Keratinocyte (primary cell): ENCODE results near the gene SIM2.

Experiments used
- EZH2 ChIP-seq: IDR thresholded peaks from one replicate; pipeline ENCODE4 v1.6.1; 2012; ENCODE audit warnings: inconsistent platforms, mild to moderate bottlenecking, low read length, moderate library complexity
- TF ChIP-seq, protein P1 (sequence below), 3 experiments: IDR thresholded peaks in 1 of 3; conservative IDR thresholded peaks in 1 of 3; optimal IDR thresholded peaks in 1 of 3; 2 replicates in 2 of 3; 3 replicates in 1 of 3; pipeline versions ENCODE3 to v1.5.1; 2011; ENCODE audit warnings: low read length in 3 of 3, mild to moderate bottlenecking in 3 of 3, moderate library complexity in 2 of 3, control low read depth in 1 of 3, inconsistent platforms in 1 of 3; ENCODE audit not compliant: insufficient read depth in 2 of 3; ENCODE audit errors: extremely low read depth in 1 of 3

DNA sequence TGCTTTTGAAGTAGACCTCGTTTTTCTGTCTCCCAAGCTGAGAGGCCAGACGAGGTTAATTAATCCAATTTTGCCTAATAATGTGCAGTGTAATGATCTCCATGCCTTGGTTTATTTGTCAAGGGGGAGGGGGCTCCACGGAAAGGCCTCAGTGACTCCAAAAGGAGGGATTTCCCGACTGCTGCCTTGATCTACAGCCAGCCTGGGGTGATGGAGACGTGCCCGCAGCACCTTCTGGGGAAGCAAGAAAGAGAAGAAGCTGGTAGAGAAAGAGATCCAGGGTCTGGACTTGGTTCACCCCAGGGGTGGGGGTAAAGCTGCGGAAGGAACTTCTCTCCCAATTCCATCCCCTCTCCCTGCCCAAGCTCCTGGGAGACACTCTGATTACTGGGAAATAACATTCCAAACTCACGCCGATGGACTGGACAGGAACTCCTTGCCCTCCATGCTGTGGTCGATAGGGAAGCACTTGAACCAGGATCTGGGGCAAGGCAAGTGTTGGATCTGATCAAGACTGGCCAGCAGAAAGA lies 44.1 kb upstream of the SIM2 start:
- TF ChIP-seq, protein P1, sequence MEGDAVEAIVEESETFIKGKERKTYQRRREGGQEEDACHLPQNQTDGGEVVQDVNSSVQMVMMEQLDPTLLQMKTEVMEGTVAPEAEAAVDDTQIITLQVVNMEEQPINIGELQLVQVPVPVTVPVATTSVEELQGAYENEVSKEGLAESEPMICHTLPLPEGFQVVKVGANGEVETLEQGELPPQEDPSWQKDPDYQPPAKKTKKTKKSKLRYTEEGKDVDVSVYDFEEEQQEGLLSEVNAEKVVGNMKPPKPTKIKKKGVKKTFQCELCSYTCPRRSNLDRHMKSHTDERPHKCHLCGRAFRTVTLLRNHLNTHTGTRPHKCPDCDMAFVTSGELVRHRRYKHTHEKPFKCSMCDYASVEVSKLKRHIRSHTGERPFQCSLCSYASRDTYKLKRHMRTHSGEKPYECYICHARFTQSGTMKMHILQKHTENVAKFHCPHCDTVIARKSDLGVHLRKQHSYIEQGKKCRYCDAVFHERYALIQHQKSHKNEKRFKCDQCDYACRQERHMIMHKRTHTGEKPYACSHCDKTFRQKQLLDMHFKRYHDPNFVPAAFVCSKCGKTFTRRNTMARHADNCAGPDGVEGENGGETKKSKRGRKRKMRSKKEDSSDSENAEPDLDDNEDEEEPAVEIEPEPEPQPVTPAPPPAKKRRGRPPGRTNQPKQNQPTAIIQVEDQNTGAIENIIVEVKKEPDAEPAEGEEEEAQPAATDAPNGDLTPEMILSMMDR (optimal IDR thresholded peaks at IDR 0.05 in 1 of 3, IDR thresholded peaks at IDR 0.05 in 1 of 3, conservative IDR thresholded peaks at IDR 0.05 in 1 of 3; ENCODE audit: extremely low read depth in 1 of 3, insufficient read depth in 2 of 3, low read length in 3 of 3): no peak
- no peak for TF ChIP-seq EZH2
